ENCODE measurements around the gene SMARCA5. TPM values are rescaled to one million over a fixed set of nuclear protein-coding genes. Genes with fewer than 3 reads are reported as not detected.

SMARCA5 gene
- total and polyA plus RNA-seq, 9 of the 15 experiments (the other 6 are each of a cell fraction or from before 2014, with no cell fraction given): 21.6 to 57.8 (median 34.6) TPM

DNA sequence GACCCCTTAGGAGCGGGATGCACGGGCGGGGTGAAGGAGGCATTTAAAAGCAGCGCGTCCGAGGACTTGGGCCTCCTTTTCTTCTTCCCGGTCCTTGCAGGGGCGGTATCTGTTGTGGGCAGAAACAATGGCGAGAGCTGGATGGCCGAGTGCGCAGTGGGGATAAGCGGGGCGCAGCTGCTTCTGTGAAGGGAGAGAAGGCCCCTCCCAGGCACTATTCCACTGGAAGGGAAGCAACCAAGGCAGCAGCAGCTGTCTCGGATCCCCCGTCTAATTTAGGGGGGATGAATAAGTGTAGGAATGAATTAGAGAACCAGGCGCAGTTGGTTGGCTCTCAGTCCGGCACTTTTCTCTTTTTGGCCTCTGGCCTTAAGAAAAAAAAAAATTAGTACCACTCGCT is 995 bp downstream of the SMARCA5 start (continued):
- TF ChIP-seq, protein P1, sequence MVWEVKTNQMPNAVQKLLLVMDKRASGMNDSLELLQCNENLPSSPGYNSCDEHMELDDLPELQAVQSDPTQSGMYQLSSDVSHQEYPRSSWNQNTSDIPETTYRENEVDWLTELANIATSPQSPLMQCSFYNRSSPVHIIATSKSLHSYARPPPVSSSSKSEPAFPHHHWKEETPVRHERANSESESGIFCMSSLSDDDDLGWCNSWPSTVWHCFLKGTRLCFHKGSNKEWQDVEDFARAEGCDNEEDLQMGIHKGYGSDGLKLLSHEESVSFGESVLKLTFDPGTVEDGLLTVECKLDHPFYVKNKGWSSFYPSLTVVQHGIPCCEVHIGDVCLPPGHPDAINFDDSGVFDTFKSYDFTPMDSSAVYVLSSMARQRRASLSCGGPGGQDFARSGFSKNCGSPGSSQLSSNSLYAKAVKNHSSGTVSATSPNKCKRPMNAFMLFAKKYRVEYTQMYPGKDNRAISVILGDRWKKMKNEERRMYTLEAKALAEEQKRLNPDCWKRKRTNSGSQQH (CRISPR knock-in tag; IDR thresholded peaks at IDR 0.05): no peak
- TF ChIP-seq, protein P2, sequence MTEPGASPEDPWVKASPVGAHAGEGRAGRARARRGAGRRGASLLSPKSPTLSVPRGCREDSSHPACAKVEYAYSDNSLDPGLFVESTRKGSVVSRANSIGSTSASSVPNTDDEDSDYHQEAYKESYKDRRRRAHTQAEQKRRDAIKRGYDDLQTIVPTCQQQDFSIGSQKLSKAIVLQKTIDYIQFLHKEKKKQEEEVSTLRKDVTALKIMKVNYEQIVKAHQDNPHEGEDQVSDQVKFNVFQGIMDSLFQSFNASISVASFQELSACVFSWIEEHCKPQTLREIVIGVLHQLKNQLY (CRISPR knock-in tag; conservative IDR thresholded peaks at IDR 0.05): no peak
- TF ChIP-seq RB1 (IDR thresholded peaks at IDR 0.05; ENCODE audit: low read depth): no peak
- TF ChIP-seq ASH1L (IDR thresholded peaks at IDR 0.05; ENCODE audit: borderline replicate concordance, low read depth, partially characterized antibody): no peak
- TF ChIP-seq, protein P3, sequence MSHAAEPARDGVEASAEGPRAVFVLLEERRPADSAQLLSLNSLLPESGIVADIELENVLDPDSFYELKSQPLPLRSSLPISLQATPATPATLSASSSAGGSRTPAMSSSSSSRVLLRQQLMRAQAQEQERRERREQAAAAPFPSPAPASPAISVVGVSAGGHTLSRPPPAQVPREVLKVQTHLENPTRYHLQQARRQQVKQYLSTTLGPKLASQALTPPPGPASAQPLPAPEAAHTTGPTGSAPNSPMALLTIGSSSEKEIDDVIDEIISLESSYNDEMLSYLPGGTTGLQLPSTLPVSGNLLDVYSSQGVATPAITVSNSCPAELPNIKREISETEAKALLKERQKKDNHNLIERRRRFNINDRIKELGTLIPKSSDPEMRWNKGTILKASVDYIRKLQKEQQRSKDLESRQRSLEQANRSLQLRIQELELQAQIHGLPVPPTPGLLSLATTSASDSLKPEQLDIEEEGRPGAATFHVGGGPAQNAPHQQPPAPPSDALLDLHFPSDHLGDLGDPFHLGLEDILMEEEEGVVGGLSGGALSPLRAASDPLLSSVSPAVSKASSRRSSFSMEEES (CRISPR knock-in tag; IDR thresholded peaks at IDR 0.05): no peak
- TF ChIP-seq, protein P4, sequence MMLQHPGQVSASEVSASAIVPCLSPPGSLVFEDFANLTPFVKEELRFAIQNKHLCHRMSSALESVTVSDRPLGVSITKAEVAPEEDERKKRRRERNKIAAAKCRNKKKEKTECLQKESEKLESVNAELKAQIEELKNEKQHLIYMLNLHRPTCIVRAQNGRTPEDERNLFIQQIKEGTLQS (IDR thresholded peaks at IDR 0.05): no peak
- TF ChIP-seq, protein P4 (CRISPR knock-in tag; conservative IDR thresholded peaks at IDR 0.05): no peak
- TF ChIP-seq, protein P5, sequence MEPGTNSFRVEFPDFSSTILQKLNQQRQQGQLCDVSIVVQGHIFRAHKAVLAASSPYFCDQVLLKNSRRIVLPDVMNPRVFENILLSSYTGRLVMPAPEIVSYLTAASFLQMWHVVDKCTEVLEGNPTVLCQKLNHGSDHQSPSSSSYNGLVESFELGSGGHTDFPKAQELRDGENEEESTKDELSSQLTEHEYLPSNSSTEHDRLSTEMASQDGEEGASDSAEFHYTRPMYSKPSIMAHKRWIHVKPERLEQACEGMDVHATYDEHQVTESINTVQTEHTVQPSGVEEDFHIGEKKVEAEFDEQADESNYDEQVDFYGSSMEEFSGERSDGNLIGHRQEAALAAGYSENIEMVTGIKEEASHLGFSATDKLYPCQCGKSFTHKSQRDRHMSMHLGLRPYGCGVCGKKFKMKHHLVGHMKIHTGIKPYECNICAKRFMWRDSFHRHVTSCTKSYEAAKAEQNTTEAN (CRISPR knock-in tag; IDR thresholded peaks at IDR 0.05): no peak
- TF ChIP-seq JUNB (CRISPR knock-in tag; conservative IDR thresholded peaks at IDR 0.05): no peak
- TF ChIP-seq ZSCAN29 (IDR thresholded peaks at IDR 0.05): no peak
- no peak for TF ChIP-seq ETV5 (CRISPR knock-in tag; IDR thresholded peaks at IDR 0.05; ENCODE audit: low read depth)
- no peak; the same call in 1 of the 2 replicates for TF ChIP-seq KLF16 (IDR thresholded peaks at IDR 0.05)
- TF ChIP-seq BDP1 (IDR thresholded peaks at IDR 0.05; ENCODE audit: insufficient read depth, insufficient read length): no peak
- TF ChIP-seq, protein P6, sequence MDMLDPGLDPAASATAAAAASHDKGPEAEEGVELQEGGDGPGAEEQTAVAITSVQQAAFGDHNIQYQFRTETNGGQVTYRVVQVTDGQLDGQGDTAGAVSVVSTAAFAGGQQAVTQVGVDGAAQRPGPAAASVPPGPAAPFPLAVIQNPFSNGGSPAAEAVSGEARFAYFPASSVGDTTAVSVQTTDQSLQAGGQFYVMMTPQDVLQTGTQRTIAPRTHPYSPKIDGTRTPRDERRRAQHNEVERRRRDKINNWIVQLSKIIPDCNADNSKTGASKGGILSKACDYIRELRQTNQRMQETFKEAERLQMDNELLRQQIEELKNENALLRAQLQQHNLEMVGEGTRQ (CRISPR knock-in tag; IDR thresholded peaks at IDR 0.05): no peak
- no peak for TF ChIP-seq TAF15 (IDR thresholded peaks at IDR 0.05; ENCODE audit: low read depth, low read length)
- TF ChIP-seq, protein P7, sequence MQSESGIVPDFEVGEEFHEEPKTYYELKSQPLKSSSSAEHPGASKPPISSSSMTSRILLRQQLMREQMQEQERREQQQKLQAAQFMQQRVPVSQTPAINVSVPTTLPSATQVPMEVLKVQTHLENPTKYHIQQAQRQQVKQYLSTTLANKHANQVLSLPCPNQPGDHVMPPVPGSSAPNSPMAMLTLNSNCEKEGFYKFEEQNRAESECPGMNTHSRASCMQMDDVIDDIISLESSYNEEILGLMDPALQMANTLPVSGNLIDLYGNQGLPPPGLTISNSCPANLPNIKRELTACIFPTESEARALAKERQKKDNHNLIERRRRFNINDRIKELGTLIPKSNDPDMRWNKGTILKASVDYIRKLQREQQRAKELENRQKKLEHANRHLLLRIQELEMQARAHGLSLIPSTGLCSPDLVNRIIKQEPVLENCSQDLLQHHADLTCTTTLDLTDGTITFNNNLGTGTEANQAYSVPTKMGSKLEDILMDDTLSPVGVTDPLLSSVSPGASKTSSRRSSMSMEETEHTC (IDR thresholded peaks at IDR 0.05): no peak
- no peak for TF ChIP-seq GTF2A2 (tag; IDR thresholded peaks at IDR 0.05)
- TF ChIP-seq ZC3H11A (IDR thresholded peaks at IDR 0.05; ENCODE audit: low read depth, low read length): no peak
- TF ChIP-seq FOXK1 (CRISPR knock-in tag; IDR thresholded peaks at IDR 0.05; ENCODE audit: borderline replicate concordance): no peak

Measured in K562 (cell line).